Nucleus accumbens (tissue), 56 donors: ENCODE data around the gene RTL9.
"Not testable (repeated sequence)": the region's sequence is repeated elsewhere in the genome, so short reads cannot be mapped to it uniquely, and the experiment has no call there.

Experiments
- DNase-seq, 56 donors: peaks; one replicate each; lab custom pipeline; 2025; lab: John Stamatoyannopoulos, UW

Gene RTL9

GRCh38 chrX:110403441-110404238 lies 45.0 kb downstream of the RTL9 start:
- no peak for DNase-seq

- DNase-seq: no peak
Measured at GRCh38 chrX:110404376-110404775, 45.7 kb downstream of the RTL9 start.

GRCh38 chrX:110406250-110406649 lies 47.6 kb downstream of the RTL9 start:
- DNase-seq: not testable (repeated sequence)

- peak in 1 of 56 donors; percentile 3 for DNase-seq
Measured at GRCh38 chrX:110406822-110407221, 48.2 kb downstream of the RTL9 start.

- DNase-seq: peak in 29 of 56 donors; percentile 1 to 61 (median 12)
Measured at GRCh38 chrX:110407910-110408545, 49.4 kb downstream of the RTL9 start.
